Thyroid gland (tissue), 4 donors: ENCODE measurements around the gene AIRE.

ENCODE experiments used
- POLR2A ChIP-seq, 2 donors: fragments of 450-650 bp; IDR thresholded peaks; one replicate each; pipeline ENCODE4 v1.6.1; 2017; ENCODE audit warnings: antibody characterized with exemption in 2 of 2, mild to moderate bottlenecking in 2 of 2, moderate library complexity in 1 of 2
- TF ChIP-seq, protein P1 (sequence below), 6 experiments: fragments of 200-600 bp in 3 of 6; fragments of 450-650 bp in 3 of 6; sonication (generic) in 3 of 6; IDR thresholded peaks; one replicate each; pipeline ENCODE4 v1.5.1; 2016 to 2019; ENCODE audit warnings: antibody characterized with exemption in 6 of 6, mild to moderate bottlenecking in 2 of 6, inconsistent platforms in 1 of 6, moderate library complexity in 1 of 6

DNA sequence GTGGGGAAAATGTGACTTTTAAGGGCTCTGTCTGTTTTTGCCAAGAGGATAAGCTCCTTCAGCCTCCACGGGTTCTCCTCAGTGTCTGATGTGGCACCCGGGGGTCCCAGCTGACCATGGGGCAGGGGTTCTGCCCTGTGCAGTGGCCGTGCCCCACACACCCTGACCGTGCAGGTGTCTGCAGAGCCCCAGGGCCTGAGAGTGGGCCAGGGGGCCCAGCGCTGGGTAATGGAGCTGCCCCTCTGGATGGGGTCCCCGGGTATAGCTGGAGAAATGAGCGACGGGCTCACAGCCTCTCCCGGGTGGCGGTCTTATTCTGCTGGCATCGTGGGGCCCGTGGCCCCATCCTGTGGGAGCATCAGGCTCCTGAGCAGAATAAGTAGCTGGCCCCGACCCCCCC is 11.2 kb downstream of the AIRE start:
- TF ChIP-seq, protein P1, sequence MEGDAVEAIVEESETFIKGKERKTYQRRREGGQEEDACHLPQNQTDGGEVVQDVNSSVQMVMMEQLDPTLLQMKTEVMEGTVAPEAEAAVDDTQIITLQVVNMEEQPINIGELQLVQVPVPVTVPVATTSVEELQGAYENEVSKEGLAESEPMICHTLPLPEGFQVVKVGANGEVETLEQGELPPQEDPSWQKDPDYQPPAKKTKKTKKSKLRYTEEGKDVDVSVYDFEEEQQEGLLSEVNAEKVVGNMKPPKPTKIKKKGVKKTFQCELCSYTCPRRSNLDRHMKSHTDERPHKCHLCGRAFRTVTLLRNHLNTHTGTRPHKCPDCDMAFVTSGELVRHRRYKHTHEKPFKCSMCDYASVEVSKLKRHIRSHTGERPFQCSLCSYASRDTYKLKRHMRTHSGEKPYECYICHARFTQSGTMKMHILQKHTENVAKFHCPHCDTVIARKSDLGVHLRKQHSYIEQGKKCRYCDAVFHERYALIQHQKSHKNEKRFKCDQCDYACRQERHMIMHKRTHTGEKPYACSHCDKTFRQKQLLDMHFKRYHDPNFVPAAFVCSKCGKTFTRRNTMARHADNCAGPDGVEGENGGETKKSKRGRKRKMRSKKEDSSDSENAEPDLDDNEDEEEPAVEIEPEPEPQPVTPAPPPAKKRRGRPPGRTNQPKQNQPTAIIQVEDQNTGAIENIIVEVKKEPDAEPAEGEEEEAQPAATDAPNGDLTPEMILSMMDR (IDR thresholded peaks at IDR 0.05): no peak
- TF ChIP-seq POLR2A (IDR thresholded peaks at IDR 0.05): no peak
